Measurements from ENCODE around the gene EPO. TPM values are rescaled to one million over a fixed set of nuclear protein-coding genes. Genes with fewer than 3 reads are reported as not detected.

Gene EPO
- total RNA-seq, 2 donors from 2014 or later, result not detected

DNA sequence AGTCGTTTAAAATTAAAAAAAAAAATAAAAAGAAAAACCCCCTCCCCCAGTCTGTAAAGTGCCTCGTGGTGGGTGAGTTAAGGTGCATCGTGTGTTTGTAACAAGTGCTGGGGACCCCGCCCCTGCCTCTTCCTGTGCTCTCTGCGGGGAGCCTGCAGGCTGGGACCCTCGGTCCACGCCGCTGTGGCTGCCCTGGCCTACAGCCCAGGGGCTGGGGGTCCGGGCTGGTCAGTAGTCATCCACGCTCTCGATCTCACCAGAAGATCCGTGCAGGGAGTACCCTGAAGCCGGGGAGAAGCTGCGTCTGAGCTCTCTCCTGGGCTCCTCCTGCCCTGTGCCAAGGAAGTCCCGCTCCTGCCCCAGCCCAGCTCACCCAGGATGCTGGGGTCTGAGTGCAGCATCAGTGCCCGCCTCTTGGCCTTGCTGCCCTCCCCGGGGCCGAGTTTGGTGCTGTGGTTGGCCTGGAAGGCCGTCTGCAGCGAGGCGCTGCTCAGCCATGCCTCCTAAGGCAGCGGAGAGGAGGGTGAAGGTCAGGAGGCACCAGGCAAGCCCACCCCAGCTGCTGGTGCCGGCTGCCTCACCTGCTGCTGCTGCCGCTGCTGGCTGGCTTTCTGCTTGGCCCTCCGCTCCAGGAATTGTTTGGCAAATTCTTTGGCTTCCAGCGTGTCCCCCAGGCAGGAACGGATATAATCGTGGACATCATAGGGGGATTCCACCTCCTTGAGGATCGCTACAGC, 38.6 kb upstream of the EPO start:
- no peak for DNase-seq
- ATAC-seq, result no peak
- intact Hi-C loops (cut with DNase I), result loop anchor here in 1 of 2 donors (10.0 kb wide), 2 partner anchors 77 to 107 kb away; partner anchors contain the start of genes PCOLCE and SAP25

DNA sequence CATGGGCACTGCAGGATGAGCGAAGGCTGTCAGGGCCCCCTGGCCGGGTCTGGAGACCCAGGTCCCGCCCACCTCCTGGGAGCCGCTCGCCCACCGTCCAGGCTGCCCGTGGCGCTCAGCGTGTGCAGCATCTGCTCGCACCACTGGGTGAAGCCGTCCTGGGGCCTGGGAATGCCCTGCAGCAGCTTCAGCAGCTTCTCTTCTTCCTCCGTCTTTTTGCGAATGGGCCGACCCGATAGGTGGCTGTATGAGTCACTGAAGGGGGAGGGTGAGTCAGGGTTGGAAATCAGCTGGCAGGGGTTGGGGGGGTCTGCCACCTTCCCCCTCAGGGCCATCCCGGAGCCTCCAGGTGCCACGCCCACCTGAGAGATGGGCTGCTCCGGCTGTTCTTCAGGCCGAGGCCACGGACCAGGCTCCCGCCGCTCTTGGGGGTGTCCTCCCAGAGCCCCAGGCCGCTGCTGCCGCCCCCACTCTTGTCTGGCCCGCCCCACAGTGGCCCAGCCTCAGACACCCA, 38.0 kb upstream of the EPO start:
- intact Hi-C loops (cut with DNase I), result loop anchor here in 1 of 2 donors (10.0 kb wide), 2 partner anchors 77 to 107 kb away; partner anchors contain the start of genes PCOLCE and SAP25
- no peak for DNase-seq
- no peak for ATAC-seq

DNA sequence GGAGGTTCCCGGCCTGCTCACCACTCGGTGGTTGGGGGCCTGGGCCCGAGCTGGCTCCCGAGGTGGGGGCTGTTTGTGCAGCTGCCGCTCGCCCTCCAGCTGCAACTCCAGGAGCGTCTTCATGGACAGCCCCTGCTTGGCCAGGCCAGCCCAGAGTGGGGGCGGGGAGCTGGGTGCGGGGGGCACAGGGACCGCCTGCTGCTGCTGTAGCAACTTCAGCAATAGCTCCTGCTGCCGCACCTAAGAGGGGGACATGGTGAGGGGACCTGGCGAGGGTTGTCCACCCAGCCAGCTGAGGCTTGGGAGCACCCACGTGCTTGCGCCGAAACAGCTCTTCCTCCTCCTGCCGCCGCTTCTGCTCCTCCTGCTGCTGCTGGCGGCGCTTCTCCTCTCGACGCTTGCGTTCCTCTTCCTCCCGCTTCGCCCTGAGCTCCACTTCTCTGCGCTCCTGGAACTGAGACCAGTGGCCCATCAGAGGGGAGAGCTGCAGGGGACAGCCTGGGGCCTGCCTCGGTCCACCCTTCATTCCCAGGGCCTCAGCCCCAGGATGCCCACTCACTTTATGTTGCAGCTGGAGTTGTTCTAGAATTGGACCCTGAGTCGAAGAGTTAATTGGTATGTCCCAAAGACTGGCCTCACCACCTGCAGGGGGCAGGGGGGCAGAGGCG, 37.1 kb upstream of the EPO start:
- ATAC-seq (no peak), DNase-seq (no peak)
- intact Hi-C loops (cut with DNase I), result loop anchor here in 1 of 2 donors (10.0 kb wide), 2 partner anchors 78 to 108 kb away; partner anchors contain the start of genes PCOLCE and SAP25

DNA sequence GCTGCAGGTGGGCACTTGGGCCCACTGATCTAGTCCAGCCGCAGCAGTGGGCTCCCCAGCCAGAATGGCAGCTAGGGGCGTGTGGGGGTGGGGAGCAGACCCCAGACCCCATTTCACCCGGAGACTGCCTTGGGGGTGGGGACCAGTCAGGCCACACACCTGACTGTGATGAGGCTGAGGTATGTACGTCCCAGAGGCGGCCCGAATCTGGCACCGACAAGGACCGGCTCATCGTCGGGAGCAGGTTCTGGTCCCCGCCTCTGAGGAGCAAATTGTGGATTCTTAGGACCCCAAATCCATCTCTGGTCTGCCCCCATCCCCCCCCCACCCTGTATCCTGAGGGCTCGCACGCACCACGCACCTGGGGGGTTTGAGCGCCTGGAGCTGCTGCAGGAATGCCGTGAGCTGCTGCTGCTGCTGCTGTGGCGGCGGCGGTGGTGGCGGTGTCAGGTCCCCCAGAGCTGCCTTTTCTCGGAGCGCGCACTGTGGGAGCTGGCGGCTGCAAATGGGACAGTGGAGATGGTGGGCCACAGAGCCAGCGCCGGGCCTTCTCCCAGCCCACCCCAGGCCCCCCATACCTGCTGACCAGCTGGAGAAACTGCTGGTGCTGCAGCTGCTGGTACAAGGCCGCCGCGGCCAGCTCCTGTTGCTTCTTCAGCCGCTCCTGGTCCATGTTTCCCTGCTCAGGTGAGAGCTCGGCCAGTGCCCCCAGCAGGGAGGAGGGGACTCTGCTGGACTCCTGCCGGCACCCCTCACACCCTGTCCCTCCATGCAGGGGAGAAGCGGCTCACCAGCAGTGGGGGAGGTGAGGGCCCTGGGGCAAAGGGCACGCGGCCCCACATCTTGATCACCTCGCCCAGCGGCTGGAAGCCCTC, 36.4 kb upstream of the EPO start:
- no peak for ATAC-seq
- intact Hi-C loops (cut with DNase I), result loop anchor here in 1 of 2 donors (10.0 kb wide), 2 partner anchors 79 to 109 kb away; partner anchors contain the start of genes PCOLCE and SAP25
- no peak for DNase-seq

DNA sequence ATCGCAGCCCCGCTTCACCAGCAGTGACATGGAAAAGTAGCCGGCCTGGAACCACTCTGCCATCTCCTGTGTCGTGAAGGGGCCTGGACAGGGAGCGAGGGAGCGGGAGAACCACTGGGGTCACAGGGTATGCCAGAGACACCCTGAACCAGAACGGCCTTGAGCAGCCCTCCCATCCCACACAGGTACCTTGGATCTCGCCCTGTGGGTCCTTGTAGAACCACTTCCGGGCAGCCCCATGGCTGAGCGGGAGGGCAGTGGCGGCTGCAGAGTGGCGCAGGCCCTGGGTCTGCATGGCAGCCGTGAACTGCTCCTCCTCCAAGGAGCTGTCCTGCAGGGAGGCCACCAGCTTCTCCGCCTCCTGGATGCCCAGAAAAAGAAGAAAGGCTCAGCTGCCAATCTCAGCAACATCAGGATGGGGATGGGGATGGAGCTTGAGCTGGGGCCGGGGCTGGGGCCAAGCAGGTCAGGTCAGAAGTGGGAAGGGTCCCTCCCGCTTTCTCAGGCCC, 35.7 kb upstream of the EPO start:
- ATAC-seq, result no peak
- intact Hi-C loops (cut with DNase I), result loop anchor here in 1 of 2 donors (10.0 kb wide), 2 partner anchors 80 to 110 kb away; partner anchors contain the start of genes PCOLCE and SAP25
- peak; percentile 18 for DNase-seq

DNA sequence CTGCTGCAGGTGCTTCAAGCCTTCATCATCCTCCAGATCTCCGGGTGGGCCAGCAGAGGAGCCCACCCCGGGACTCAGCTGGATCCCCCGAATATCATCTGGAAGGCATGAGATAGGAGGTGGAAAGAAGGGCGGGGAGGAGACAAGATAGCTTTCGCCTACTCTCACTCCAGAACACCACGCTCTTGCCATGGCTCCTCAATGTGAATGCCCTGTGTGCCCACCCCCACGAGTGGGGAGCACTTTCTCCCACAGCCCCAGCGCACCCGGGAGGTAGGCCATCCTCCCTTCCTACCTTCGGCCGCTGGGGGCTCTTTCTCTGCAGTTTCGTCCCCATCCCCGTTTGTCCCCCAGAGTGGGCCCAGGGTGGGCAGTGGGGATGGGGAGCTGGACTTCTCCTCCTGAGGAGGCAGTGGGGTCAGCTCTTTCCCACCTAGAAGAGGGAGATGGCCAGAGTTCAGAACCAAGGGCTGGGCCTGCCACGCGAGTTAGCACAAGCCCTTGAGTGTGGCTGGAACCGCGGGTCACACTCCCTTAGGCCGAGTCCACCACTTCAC, 35.1 kb upstream of the EPO start:
- ATAC-seq, result no peak
- DNase-seq, result no peak

DNA sequence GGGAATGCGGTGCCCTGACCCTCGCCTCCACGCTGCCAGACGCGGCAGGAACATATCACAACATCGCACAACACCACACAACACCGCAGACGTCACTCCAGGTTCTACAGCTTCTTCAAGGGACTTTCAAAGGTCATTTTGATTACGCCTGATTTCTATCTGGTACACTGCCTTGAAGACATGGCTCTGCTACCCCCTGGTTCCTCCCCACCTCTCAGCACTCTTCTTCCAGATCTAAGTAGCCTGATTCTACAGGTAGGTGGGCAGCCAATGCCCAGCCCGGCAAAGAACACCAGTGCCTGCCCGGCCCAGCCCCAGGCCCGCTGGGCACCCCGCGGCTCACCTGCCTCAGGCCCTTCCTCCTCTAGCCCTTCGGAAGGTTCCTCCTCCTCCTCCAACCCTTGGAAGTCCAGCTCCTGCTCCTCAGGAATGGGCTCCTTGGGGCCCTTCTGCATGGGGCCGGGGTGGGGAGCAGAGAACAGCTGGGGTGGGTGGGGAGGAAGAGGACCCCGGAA, 34.6 kb upstream of the EPO start:
- ATAC-seq (no peak), DNase-seq (no peak)
- intact Hi-C loops (cut with DNase I), result loop anchor here in 1 of 2 donors (10.0 kb wide), 2 partner anchors 81 to 111 kb away; partner anchors contain the start of genes PCOLCE and SAP25

More for the DNA sequence above, 35.1 kb upstream of the EPO start:
- intact Hi-C loops (cut with DNase I), result loop anchor here in 1 of 2 donors (10.0 kb wide), 2 partner anchors 80 to 110 kb away; partner anchors contain the start of genes PCOLCE and SAP25

DNA sequence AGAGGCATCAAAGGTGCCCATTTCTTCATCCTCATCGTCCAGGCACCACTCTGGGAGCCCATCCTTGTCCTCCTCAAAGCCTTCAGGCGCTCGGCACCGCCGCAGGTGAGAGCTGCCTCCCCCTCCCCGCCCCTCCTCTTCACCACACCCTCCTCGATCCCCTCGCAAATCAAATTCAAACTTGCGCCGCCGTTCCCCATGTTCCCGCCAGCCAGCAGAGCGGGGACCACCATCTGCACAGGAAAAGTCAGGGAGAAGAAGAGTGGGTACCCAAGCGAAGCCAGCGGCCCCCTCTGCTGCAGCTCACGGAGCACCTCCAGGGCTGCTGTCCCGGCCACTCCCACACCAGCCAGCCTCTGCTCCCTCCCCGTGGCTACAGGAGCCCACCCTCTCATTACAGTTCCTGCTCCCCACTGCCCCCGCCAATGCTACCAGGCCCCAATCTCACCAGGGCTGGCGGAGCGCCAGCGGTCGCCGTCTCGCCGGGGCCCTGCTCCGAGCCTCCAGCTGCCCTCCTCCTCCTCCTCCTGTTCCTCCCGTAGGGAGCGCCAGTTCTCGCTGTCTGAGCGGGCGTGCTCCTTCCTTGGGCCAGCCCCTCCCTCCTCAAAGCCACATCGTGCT, 34.0 kb upstream of the EPO start:
- DNase-seq (no peak), ATAC-seq (no peak)
- intact Hi-C loops (cut with DNase I), result loop anchor here in 1 of 2 donors (10.0 kb wide), 2 partner anchors 82 to 112 kb away; partner anchors contain the start of genes PCOLCE and SAP25

DNA sequence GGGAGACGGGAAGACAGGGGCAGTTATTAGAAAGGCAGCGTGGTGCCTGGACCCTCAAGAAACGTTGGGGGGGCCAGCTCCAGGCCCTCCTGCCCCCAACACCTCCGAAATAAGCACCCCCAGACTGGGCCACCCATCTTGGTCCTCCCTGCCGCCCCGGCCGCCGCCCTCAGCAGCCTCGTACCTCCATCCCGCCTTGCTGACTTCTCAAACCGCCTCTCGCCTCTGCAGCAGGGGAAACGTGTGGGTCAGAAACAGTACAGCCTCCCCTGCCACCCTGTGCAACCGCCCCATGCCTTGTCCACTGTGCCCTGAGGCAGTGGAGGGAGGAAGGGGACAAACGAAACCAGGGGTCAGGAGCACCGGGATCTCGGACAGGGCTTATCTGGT, 33.5 kb upstream of the EPO start:
- intact Hi-C loops (cut with DNase I), result loop anchor here in 1 of 2 donors (10.0 kb wide), 2 partner anchors 82 to 112 kb away; partner anchors contain the start of genes PCOLCE and SAP25
- DNase-seq, result no peak
- ATAC-seq, result no peak

DNA sequence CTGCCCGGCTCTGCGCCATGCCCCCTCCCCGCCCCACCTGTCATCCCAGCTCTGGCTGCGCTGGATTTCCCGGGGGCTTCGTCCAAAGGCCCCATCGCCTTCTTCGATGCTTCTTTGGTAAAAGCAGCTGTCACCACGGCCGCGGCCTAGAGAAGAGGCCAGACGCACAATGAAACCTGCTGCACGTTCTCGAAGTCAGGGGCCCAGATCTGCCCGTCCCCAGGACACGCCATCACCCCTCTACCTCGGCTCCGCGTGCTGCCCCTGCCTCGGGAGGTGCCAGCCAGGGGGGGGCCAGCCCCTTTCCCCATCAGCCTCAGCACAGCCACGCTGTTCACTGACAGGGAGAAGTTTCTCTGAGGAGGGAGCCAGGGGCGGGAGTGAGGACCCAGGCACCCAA, 33.0 kb upstream of the EPO start:
- ATAC-seq, result no peak
- intact Hi-C loops (cut with DNase I), result loop anchor here in 1 of 2 donors (10.0 kb wide), 2 partner anchors 82 to 112 kb away; partner anchors contain the start of genes PCOLCE and SAP25
- no peak for DNase-seq

DNA sequence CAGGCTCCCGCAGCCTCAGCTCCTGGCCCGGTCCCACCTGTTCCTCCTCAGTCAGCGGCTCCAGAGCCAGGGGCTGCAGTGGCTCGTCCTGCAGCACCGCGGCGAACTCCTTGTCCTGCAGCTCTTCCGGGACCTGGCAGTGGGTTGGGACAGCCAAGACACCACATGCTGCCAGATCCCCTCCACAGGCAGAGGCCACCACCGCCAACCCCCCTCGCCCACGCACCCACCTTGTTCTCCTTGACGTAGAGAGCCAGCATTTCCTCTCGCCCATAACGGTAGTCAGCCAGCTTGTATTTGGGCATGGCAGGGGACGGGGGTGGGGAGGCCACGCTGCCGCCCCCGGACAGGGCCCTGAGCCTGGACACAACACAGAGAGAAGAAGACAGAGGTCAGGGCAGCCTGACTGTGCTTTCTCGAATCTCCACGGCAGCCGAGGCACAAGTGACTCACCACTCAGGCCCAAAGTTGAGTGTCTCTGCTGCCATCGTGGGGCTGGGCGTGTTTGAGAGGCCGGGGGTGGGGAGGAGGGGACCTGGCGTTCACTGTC, 32.4 kb upstream of the EPO start:
- no peak for ATAC-seq
- intact Hi-C loops (cut with DNase I), result loop anchor here in 1 of 2 donors (10.0 kb wide), 2 partner anchors 83 to 113 kb away; partner anchors contain the start of genes PCOLCE and SAP25
- peak; percentile 18 for DNase-seq

DNA sequence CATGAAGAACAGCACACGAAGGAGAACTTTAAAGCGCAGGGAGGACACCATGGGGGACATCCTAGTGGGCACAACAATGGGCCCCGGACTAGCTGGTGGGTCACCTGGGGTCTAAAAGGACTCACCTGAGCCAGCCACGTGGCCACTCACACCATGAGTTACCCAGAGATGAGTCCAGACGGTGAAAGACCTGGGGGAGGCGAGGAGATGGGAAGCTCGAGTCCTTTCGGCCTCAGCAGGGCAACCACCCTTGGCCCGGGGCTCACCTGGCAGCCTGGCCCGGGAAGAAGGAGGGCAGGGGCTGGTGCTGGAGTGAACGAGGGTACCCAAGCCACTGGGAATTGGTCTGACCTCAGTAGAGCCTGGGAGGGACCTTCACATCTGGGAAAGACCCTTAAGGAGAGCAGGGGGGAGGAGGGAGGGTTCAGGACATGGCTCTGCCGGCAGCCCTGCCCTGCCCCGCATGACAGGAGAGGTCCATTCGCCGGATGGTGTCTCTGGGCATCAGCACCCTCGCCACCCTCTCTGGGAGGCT, 31.9 kb upstream of the EPO start:
- DNase-seq (peak; percentile 17), ATAC-seq (no peak)
- intact Hi-C loops (cut with DNase I), result loop anchor here in 1 of 2 donors (10.0 kb wide), 2 partner anchors 84 to 114 kb away; partner anchors contain the start of genes PCOLCE and SAP25

DNA sequence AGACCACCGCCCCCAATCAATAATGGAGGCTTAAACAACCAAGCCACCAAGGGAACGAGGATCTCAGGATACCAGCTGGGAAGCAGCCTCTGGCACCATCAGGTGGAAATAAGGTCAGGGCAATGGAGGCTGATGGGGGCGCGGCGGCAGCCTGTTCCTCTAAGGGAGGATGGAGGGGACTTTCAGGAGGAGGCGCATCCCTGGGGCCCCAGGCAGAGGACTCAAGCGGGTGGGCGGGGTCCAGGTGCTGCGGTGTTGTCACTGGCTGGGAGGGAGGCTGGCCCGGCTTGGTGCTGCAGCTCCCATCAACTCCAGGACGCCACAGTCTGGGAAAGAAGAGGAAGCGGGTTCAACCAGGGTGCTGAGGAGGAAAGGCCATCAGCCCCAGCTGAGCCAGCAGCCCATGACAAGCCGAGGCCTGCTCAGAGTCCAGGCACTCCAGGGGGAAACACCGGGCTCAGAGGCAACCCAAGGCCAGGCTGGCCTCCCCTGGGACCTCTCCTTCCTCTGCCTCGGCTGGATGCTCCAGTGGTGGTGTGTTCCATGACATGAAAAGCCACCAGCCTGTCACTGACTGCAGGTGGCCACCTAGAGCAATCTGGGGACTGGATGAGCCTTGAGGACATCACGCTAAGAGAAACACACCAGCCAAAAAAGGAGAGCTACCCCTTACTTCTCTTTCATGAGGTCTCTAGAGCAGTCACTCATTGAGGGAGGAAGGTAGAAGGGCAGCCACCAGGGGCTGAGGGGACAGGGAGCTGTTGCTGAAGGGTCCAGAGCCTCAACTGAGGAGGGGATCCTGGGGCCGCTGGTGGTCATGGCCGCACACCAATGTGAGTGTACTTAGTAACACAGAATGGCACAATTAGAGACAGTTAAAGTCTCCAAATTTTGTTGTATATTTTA, 30.8 kb upstream of the EPO start:
- DNase-seq (peak; percentile 24), ATAC-seq (no peak)
- intact Hi-C loops (cut with DNase I), result loop anchor here (5.0 to 10.0 kb wide), 4 partner anchors 85 to 212 kb away; partner anchors contain the start of genes PCOLCE (in 1 of the 2), SAP25 (in 1 of the 2) and TSC22D4 (in 1 of the 2)

DNA sequence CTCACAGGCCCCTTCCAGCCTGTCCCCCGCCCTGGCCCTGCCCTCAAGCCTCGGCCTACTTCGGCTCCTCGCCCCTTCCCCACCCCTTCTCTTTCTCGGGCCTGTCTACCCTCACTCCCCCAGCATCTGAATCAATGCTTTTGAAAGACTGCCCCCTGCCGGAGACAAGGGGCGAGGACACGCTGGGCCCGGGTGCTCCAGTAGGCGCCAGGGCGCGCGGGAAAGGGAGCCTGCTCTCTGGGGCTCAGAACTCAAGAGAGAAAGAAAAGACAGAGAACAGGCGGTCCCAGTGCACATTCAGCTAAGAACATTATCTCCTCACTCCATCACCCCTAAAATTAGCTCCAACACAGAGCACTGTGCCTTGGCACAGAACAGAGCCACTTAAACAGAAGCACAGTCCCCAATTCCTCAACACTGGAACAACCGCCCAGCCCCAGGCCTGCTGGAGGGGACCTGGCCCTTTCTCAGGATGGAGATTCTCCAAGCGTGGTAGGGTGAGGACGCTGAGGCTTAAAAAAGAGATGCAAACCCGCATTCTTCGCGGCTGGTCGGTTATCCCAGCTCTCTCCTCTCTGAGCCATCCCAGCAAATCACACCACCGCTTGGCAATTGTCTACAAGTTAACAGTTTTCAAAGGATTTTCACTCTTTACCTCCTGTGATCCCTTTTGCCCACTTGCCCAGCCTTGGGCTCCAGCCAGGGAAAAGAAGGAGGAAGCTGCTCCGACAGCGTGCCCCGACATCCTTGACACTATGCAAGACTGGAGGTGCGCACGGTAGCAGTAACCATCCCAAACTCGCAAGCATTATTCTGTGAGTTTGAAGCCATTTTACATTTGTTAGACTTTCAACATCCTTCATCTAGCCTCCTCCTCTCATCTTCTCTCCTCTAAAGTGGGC, 28.3 kb upstream of the EPO start:
- intact Hi-C loops (cut with DNase I), result loop anchor here in 1 of 2 donors (5.0 kb wide), 2 partner anchors 130 to 215 kb away; partner anchors contain the start of gene TSC22D4
- DNase-seq, result peak; percentile 82
- peak; percentile 77 for ATAC-seq
